Endothelial cell of umbilical vein (primary cell): ENCODE measurements around the gene PLXDC1. TPM values are rescaled to one million over a fixed set of nuclear protein-coding genes. Genes with fewer than 3 reads are reported as not detected.

Source experiments
- BruUV-seq: library from RNA; stranded (reverse); fragments of 400-500 nt; replicated peaks from 2 replicates; lab custom pipeline; 2021; lab: Mats Ljungman, UMichigan
- CTCF ChIA-PET: fragments of 300-600, 350-600 bp; sonication (Branson Sonifier 250); formaldehyde crosslinking; loops from one replicate; lab custom pipeline; 2021; ENCODE audit warnings: antibody characterized with exemption, inconsistent platforms; lab: Charles Lee
- POLR2A ChIA-PET: fragments of 300-600, 350-600 bp; sonication (Branson Sonifier 250); formaldehyde crosslinking; loops from one replicate; lab custom pipeline; 2021; ENCODE audit warnings: antibody characterized with exemption, inconsistent platforms; lab: Charles Lee
- DNase-seq: peaks from one replicate; pipeline ENCODE4 v3.0.0-alpha.2; 2011; ENCODE audit warnings: low read depth, low spot score
- FAIRE-seq: peaks from 2 replicates; lab custom pipeline; 2011; peaks lifted over from hg19 to GRCh38; lab: Jason Lieb, UNC
- H2AFZ ChIP-seq: 2 replicates; pipeline ENCODE4 v1.6.0; 2012; ENCODE audit warnings: low read depth, low read length, control low read depth, inconsistent platforms
- H3K27ac ChIP-seq: 2 replicates; pipeline ENCODE4 v1.5.1; 2011; ENCODE audit warnings: low read depth, mild to moderate bottlenecking, control low read depth, low read length, moderate library complexity; ENCODE audit not compliant: insufficient read depth
- H3K27me3 ChIP-seq, 2 experiments: 2 replicates each; pipeline versions ENCODE4 v1.6.0 to v1.6.1; 2011; ENCODE audit warnings: low read length in 2 of 2, mixed read lengths in 1 of 2; ENCODE audit not compliant: control insufficient read depth in 2 of 2, insufficient read depth in 2 of 2
- H3K36me3 ChIP-seq, 2 experiments: 2 replicates in 1 of 2; 3 replicates in 1 of 2; pipeline ENCODE4 v1.5.1; 2011; ENCODE audit warnings: low read length in 2 of 2, mild to moderate bottlenecking in 1 of 2, moderate library complexity in 1 of 2; ENCODE audit not compliant: control insufficient read depth in 2 of 2, insufficient read depth in 2 of 2; ENCODE audit errors: extremely low read depth in 1 of 2
- H3K4me1 ChIP-seq: 3 replicates; pipeline ENCODE4 v1.5.1; 2011; ENCODE audit warnings: mild to moderate bottlenecking, low read length; ENCODE audit not compliant: control insufficient read depth, insufficient read depth; ENCODE audit errors: extremely low read depth
- H3K4me2 ChIP-seq: 2 replicates; pipeline ENCODE4 v1.6.1; 2011; ENCODE audit warnings: low read length, control low read depth, mixed read lengths; ENCODE audit not compliant: insufficient read depth
- H3K4me3 ChIP-seq, 3 experiments: fragments of 200-600 bp in 1 of 3; sonication (generic), shearing (Covaris generic) in 1 of 3; replicated peaks in 1 of 3; 2 replicates each; pipeline ENCODE4 v1.5.1; 2011 to 2016; ENCODE audit warnings: control low read depth in 3 of 3, low read length in 3 of 3, mild to moderate bottlenecking in 2 of 3, inconsistent platforms in 1 of 3, low read depth in 1 of 3, moderate library complexity in 1 of 3; ENCODE audit not compliant: insufficient read depth in 1 of 3
- H3K79me2 ChIP-seq: 2 replicates; pipeline ENCODE4 v1.6.0; 2012; ENCODE audit warnings: low read length, inconsistent platforms; ENCODE audit not compliant: control insufficient read depth, insufficient read depth
- H3K9ac ChIP-seq: replicated peaks from 2 replicates; pipeline ENCODE3; 2011; ENCODE audit warnings: low read length, control low read depth; ENCODE audit not compliant: insufficient read depth; ENCODE audit errors: extremely low read depth
- H3K9me1 ChIP-seq: replicated peaks from 3 replicates; pipeline ENCODE4 v1.6.0; 2011; ENCODE audit warnings: mild to moderate bottlenecking, low read length; ENCODE audit not compliant: control insufficient read depth, insufficient read depth; ENCODE audit errors: extremely low read depth
- H3K9me3 ChIP-seq: replicated peaks from 2 replicates; pipeline ENCODE4 v1.5.1; 2012; ENCODE audit warnings: low read length, inconsistent platforms; ENCODE audit not compliant: control insufficient read depth, insufficient read depth
- H4K20me1 ChIP-seq: replicated peaks from 2 replicates; pipeline ENCODE3; 2011; ENCODE audit warnings: mild to moderate bottlenecking, low read length; ENCODE audit not compliant: control insufficient read depth, insufficient read depth; ENCODE audit errors: extremely low read depth
- EZH2 ChIP-seq: IDR thresholded peaks from 2 replicates; pipeline ENCODE4 v1.6.1; 2012; ENCODE audit warnings: borderline replicate concordance, low read depth, mild to moderate bottlenecking, moderate library complexity, low read length, inconsistent platforms; ENCODE audit not compliant: severe bottlenecking
- FOS ChIP-seq: IDR thresholded peaks from 2 replicates; pipeline ENCODE4 v1.6.1; 2011; ENCODE audit warnings: mild to moderate bottlenecking, low read length, moderate library complexity, borderline replicate concordance; ENCODE audit not compliant: insufficient read depth
- GATA2 ChIP-seq: IDR thresholded peaks from 2 replicates; pipeline ENCODE4 v1.7.0; 2011; ENCODE audit warnings: low read depth, mild to moderate bottlenecking, moderate library complexity, mixed read lengths, low read length; ENCODE audit not compliant: insufficient read length, insufficient read depth
- JUN ChIP-seq: IDR thresholded peaks from 2 replicates; pipeline ENCODE4 v1.6.1; 2011; ENCODE audit warnings: borderline replicate concordance, low read depth; ENCODE audit not compliant: insufficient read length, insufficient read depth
- POLR2A ChIP-seq: IDR thresholded peaks from 2 replicates; pipeline ENCODE4 v1.6.1; 2012; ENCODE audit warnings: low read depth, mild to moderate bottlenecking, control low read depth, low read length
- POLR2AphosphoS5 ChIP-seq: IDR thresholded peaks from 2 replicates; pipeline ENCODE4 v1.6.1; 2012; ENCODE audit warnings: low read depth, mild to moderate bottlenecking, control low read depth, low read length, moderate library complexity; ENCODE audit not compliant: insufficient read depth
- dilution Hi-C: fragments of 300-500 bp; cut with MboI; formaldehyde crosslinking; loops from one replicate; pipeline ENCODE4 v1.15.0; 2019; ENCODE audit warnings: low sequenced_read_pairs; ENCODE audit not compliant: extremely low pct_ligation_motif_present
- intact Hi-C: fragments of 100-400 bp; cut with micrococcal nuclease; formaldehyde crosslinking; loops from one replicate; pipeline ENCODE4 v1.10.0; 2022
- polyA plus RNA-seq, 4 experiments: library from polyadenylated mRNA; depleted of rRNA in 3 of 4; stranded (reverse) in 3 of 4; unstranded in 1 of 4; fragments of >200 nt; gene quantifications; 2 replicates each; pipeline versions ENCODE4 v1.2.1 to v1.2.3, GENCODE V29; 2011 to 2012; ENCODE audit warnings: missing spikeins in 1 of 4
- total RNA-seq: library from RNA; stranded (reverse); gene quantifications from 2 replicates; pipeline ENCODE4 v1.2.3, GENCODE V29; 2021
- TF ChIP-seq, protein P1 (sequence below): IDR thresholded peaks from 2 replicates; pipeline ENCODE4 v1.6.1; 2011; ENCODE audit not compliant: insufficient read depth, insufficient read length
- TF ChIP-seq, protein P2 (sequence below), 2 donors: IDR thresholded peaks; 1 replicate in 1 of 2; 2 replicates in 1 of 2; pipeline ENCODE4 v1.5.1; 2011; ENCODE audit warnings: low read length in 2 of 2, mild to moderate bottlenecking in 2 of 2, moderate library complexity in 2 of 2, control low read depth in 1 of 2, inconsistent platforms in 1 of 2, low read depth in 1 of 2; ENCODE audit not compliant: insufficient read depth in 1 of 2; ENCODE audit errors: extremely low read depth in 1 of 2

The PLXDC1 gene
- total and polyA plus RNA-seq, 2 donors (not counting 3 experiments of a cell fraction or from before 2014, with no cell fraction given), result 0.03 TPM; not detected in 1

DNA sequence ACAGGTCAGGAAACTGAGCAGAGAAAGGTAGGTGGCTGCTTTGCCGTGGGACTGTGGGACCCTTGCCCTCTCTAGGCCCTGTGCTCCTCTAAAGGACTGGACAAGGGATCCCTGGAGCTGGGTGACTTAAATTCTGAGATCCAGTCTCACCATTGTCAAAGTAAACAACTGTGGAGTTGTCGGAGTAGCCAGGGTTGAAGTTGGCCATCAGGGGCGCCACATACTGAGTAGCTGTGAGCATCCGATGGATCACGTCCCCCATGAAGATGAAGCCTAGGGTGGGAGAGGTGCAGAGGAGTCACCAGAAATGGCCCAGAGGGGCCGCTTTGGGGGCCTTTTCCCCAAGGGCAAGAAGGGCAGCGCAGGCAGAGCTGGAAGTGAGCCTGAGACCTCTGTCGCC, 43.5 kb downstream of the PLXDC1 start:
- H3K4me1 ChIP-seq, result no peaks in the 10 kb centered on the region
- TF ChIP-seq POLR2AphosphoS5, result no peak
- TF ChIP-seq JUN, result no peak
- TF ChIP-seq POLR2A, result no peak
- TF ChIP-seq EZH2, result no peak
- TF ChIP-seq, protein P1, sequence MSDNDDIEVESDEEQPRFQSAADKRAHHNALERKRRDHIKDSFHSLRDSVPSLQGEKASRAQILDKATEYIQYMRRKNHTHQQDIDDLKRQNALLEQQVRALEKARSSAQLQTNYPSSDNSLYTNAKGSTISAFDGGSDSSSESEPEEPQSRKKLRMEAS, result no peak
- TF ChIP-seq FOS, result no peak
- TF ChIP-seq, protein P2, sequence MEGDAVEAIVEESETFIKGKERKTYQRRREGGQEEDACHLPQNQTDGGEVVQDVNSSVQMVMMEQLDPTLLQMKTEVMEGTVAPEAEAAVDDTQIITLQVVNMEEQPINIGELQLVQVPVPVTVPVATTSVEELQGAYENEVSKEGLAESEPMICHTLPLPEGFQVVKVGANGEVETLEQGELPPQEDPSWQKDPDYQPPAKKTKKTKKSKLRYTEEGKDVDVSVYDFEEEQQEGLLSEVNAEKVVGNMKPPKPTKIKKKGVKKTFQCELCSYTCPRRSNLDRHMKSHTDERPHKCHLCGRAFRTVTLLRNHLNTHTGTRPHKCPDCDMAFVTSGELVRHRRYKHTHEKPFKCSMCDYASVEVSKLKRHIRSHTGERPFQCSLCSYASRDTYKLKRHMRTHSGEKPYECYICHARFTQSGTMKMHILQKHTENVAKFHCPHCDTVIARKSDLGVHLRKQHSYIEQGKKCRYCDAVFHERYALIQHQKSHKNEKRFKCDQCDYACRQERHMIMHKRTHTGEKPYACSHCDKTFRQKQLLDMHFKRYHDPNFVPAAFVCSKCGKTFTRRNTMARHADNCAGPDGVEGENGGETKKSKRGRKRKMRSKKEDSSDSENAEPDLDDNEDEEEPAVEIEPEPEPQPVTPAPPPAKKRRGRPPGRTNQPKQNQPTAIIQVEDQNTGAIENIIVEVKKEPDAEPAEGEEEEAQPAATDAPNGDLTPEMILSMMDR (IDR thresholded peaks at IDR 0.05; ENCODE audit: extremely low read depth in 1 of 2, insufficient read depth in 1 of 2, low read depth in 1 of 2, low read length in 2 of 2), result no peak
- TF ChIP-seq GATA2, result no peak
- H2AFZ ChIP-seq, result no peak overlapping the region
- DNase-seq (no peak), FAIRE-seq (no peak)
- no peaks in the 10 kb centered on the region for H3K79me2 ChIP-seq
- no peaks in the 10 kb centered on the region for H3K9me3 ChIP-seq
- H4K20me1 ChIP-seq, result no peaks in the 10 kb centered on the region
- H3K4me3 ChIP-seq, result no peak overlapping the region
- CTCF ChIA-PET, result interaction anchor here (0.6 to 0.8 kb wide), 2 partner anchors 8 to 249 kb away, joined by 4 to 5 read pairs; no protein-coding TSS in a partner anchor
- H3K4me2 ChIP-seq, result no peak overlapping the region
- H3K36me3 ChIP-seq, result no peaks in the 10 kb centered on the region
- no peaks in the 10 kb centered on the region for H3K9me1 ChIP-seq
- H3K27me3 ChIP-seq, result peaks cover 4 to 13% of the 10 kb centered on the region in 2 experiments
- no peak overlapping the region for H3K27ac ChIP-seq
- dilution Hi-C loops, result no loop called here
- no peak overlapping the region for H3K9ac ChIP-seq
- BruUV-seq, result no TSS peak
- intact Hi-C loops, result no loop called here
- POLR2A ChIA-PET, result no interaction called here
